Coronary artery (tissue), 2 donors: Measurements from ENCODE around the gene TIFAB.
A peak's percentile ranks its signal among the peaks of the same experiment; 100 is the strongest.

Experiments
- DNase-seq: peaks from one replicate; pipeline ENCODE4 v3.0.0-alpha.2; 2017; ENCODE audit warnings: low spot score
- H3K27ac ChIP-seq, 2 donors: fragments of 200-600 bp; sonication (generic); one replicate each; pipeline ENCODE4 v1.5.1; 2016 to 2019
- H3K4me3 ChIP-seq: fragments of 200-600 bp; sonication (generic); 2 replicates; pipeline ENCODE4 v1.5.1; 2016; ENCODE audit warnings: mild to moderate bottlenecking, moderate library complexity
- TF ChIP-seq, protein P1 (sequence below): fragments of 200-600 bp; sonication (generic); IDR thresholded peaks from one replicate; pipeline ENCODE4 v1.5.1; 2019; ENCODE audit warnings: antibody characterized with exemption

TIFAB gene

DNA sequence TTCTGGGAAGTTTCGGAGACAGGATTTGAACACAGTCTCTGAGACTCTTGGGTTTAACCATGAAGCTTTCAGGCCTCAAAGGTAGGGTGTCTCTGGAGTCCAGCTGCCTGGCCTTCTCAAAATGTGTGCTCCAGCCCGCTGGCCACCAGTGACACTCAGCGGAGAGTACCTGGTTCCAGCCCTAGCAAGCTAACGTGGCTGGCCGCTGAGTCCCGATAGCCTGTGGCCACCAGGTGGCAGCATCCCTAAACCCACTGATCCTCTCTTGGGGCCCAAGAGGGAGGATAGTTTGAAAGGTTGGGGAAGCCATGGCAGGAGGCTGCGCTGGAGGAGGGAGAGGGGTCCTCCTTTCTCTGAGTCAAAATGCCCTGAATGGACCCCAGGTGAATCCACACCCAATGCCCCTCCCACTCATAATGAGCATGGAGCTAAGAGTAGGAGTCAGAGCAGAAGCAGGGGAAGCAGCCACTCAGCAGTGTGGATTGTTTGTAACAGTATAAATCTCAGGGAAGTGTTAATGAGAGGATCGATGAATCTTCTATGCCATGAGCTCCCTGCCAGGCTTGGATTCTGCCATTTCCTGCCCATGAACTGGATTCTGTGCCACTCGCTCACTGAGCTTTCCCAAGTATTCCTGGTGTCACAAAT, 5.4 kb upstream of the TIFAB start:
- Histone ChIP-seq H3K4me3 (no peak overlapping the region), H3K27ac (no peak overlapping the region)
- TF ChIP-seq, protein P1, sequence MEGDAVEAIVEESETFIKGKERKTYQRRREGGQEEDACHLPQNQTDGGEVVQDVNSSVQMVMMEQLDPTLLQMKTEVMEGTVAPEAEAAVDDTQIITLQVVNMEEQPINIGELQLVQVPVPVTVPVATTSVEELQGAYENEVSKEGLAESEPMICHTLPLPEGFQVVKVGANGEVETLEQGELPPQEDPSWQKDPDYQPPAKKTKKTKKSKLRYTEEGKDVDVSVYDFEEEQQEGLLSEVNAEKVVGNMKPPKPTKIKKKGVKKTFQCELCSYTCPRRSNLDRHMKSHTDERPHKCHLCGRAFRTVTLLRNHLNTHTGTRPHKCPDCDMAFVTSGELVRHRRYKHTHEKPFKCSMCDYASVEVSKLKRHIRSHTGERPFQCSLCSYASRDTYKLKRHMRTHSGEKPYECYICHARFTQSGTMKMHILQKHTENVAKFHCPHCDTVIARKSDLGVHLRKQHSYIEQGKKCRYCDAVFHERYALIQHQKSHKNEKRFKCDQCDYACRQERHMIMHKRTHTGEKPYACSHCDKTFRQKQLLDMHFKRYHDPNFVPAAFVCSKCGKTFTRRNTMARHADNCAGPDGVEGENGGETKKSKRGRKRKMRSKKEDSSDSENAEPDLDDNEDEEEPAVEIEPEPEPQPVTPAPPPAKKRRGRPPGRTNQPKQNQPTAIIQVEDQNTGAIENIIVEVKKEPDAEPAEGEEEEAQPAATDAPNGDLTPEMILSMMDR, result peak; percentile 42
- no peak for DNase-seq

DNA sequence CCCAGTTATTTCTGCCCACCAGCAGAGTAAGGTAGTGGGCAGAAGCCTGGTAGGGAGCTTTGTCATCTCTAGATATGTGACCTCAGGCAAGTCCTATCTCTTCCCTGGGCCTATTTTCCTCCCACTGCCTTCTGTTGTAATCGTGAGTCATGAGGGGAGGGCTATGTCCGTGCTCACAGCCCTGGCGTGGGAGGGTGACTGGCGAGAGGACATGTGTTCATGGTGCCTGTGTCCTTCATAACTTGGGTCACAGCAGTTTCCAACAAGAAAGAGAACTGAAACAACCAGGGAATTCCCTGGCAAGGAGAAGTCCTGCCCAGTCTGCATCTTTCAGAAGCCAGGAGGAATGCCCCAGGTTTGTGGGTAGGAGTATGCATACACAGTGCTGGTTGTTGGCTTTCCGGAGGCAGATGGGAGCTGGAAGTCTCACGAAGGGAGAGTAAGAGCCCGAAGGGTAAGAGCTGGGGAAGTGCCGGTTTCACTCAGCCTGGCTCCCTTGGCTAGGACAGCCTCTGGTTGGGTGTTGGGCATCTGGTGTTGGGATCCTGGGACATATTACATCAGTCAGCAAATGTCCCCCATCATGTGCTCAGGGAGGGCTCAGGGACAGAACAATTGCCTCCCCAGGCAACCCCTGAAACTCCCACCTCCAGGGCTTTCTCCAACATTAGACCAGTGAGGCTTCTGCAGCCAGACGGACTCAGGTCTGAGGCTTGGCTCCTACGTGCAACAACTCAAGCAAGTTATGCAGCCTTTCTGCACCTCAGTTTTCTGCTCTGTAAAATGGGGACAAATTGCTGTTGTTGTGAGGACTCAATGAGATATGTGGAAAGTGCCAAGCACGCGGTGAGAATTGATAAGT, 4.3 kb upstream of the TIFAB start:
- Histone ChIP-seq H3K27ac (peak overlapping the region in 1 of 2 donors; percentile 25), H3K4me3 (no peak overlapping the region)
- TF ChIP-seq, protein P1, result no peak
- no peak for DNase-seq

DNA sequence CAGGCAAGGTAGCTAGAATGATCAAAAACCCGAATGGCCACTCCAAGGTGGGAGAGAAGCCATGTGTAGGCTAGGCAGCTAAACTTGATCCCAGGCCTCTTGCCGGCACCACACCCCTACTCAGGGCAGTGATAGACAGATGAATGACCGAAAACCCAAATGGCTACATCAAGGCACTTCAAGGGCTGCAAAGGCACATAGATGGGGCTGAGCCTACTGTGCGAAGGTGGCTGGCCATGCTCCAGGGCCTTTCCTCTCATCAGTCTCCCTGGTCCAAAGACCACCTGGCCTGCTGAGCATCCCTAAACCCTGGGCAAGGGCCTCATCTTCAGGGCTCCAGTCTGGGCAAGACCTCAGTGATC, 3.7 kb upstream of the TIFAB start:
- TF ChIP-seq, protein P1, result no peak
- Histone ChIP-seq H3K27ac (peak overlapping the region in 1 of 2 donors; percentile 25), H3K4me3 (no peak overlapping the region)
- no peak for DNase-seq

DNA sequence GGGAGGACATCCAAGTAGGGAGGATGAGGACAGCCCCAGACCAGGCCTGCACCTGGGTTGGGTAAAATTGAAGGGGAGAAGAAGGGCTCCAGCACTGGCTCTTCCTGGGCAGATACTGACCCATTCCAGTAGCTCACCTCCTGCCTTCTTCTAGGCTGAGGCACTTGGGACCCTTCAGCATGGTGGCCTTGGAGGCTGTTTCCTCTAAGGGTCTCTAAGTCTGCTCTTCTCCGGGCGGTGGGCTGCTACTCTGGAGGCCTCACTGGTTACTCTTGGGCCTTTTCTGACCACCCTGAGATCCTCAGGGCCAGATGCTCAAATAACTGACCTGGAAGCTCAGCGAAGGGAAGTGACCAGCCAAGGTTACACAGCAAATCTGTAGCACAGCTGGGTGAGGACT, 2.8 kb upstream of the TIFAB start:
- Histone ChIP-seq H3K27ac (no peak overlapping the region), H3K4me3 (no peak overlapping the region)
- no peak for DNase-seq
- TF ChIP-seq, protein P1, result no peak

DNA sequence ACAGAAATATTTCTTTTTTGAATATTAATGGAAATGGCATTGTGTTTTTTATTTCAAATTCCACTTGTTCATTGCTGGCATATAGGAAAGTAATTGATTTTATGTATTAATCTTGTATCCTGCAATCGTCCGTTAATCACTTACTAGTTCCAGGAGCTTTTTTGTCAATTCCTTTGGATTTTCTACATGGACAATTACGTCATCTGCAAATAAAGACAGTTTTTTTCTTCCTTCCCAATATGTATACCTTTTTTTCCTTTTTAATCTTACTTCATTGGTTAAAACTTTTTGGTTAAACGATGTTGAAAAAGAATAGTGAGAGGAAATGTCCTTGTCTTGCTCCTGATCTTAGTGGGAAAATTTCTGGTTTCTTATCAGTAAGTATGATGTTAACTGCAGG, 1.5 kb upstream of the TIFAB start:
- DNase-seq, result no peak
- H3K27ac ChIP-seq, result no peak overlapping the region
- H3K4me3 ChIP-seq, result no peak overlapping the region
- TF ChIP-seq, protein P1, result no peak

DNA sequence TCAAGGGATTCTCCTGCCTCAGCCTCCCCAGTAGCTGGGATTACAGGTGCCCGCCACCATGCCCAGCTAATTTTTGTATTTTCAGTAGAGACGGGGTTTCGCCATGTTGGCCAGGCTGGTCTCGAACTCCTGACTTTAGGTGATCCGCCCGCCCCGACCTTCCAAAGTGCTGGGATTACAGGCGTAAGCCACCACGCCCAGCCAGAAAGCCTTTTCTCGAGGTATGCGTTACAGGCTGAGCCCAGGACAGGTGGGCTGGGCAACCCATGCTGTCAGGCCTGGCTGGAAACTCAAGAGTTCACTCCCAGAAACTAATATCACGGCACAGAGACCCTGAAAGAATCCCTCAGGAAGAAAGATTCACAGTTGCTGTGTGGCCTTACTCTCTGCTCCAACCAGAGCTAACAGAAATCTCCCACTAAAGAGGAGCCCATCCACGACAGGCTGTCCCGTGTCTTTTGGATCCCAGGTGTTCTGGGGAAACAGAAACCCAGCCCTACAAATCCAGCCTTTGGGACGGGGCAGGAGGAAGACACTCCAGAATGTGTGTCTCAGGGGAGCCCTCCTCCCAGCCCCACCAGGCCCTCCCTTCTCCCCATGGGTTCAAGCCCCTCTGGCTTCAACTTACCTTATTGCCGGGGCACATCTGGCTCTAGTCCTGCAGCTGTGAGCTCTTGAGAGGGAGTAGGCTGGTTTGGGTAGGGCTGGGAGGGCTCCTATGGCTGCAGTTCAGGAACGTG, 400 bp downstream of the TIFAB start:
- peak; percentile 69 for DNase-seq
- no peak overlapping the region for H3K4me3 ChIP-seq
- TF ChIP-seq, protein P1, result no peak
- no peak overlapping the region for H3K27ac ChIP-seq
